Measurements from ENCODE around the gene OR8A1.

OR8A1 gene

GRCh38 chr11:124608147-124608546, 38.4 kb downstream of the OR8A1 start:
- no peak for TF ChIP-seq GATA1 (IDR thresholded peaks at IDR 0.05; ENCODE audit: low read depth, low read length)
- peak in 1 of 2 experiments; percentile 15 for DNase-seq

- TF ChIP-seq POLR2A (IDR thresholded peaks at IDR 0.05; ENCODE audit: low read length) (no peak), GATA1 (IDR thresholded peaks at IDR 0.05; ENCODE audit: low read depth, low read length) (no peak)
These were observed 40.5 kb downstream of the OR8A1 start for GRCh38 chr11:124610295-124610694.

GRCh38 chr11:124611064-124611463, 41.3 kb downstream of the OR8A1 start, which contains the start of gene PANX3:
Gene PANX3, plus strand, starts transcription at chr11:124611428. Its CDS starts 129 bp downstream, at chr11:124611557.
- no peak for DNase-seq
- TF ChIP-seq POLR2A (IDR thresholded peaks at IDR 0.05; ENCODE audit: low read length): no peak
- TF ChIP-seq GATA1 (IDR thresholded peaks at IDR 0.05; ENCODE audit: low read depth, low read length): no peak

More at GRCh38 chr11:124610295-124610694, 40.5 kb downstream of the OR8A1 start:
- no peak for DNase-seq

GRCh38 chr11:124612045-124612444, 42.2 kb downstream of the OR8A1 start:
- TF ChIP-seq GATA1 (IDR thresholded peaks at IDR 0.05; ENCODE audit: low read depth, low read length) (no peak), POLR2A (IDR thresholded peaks at IDR 0.05; ENCODE audit: low read length) (no peak)
- DNase-seq: no peak

- DNase-seq: no peak
- TF ChIP-seq POLR2A (IDR thresholded peaks at IDR 0.05; ENCODE audit: low read length): no peak
These were observed 42.9 kb downstream of the OR8A1 start for GRCh38 chr11:124612567-124613246.

- no peak for DNase-seq
- TF ChIP-seq GATA1 (IDR thresholded peaks at IDR 0.05; ENCODE audit: low read depth, low read length) (no peak), POLR2A (IDR thresholded peaks at IDR 0.05; ENCODE audit: low read length) (no peak)
These were observed 49.1 kb downstream of the OR8A1 start for GRCh38 chr11:124618863-124619262.

Data from erythroblast (primary cell).